ENCODE results near the gene VPS26C.
"Not testable (repeated sequence)": the region's sequence is repeated elsewhere in the genome, so short reads cannot be mapped to it uniquely, and the experiment has no call there.

VPS26C gene

GRCh38 chr21:37228003-37228400 is 39.1 kb downstream of the VPS26C start:
- DNase-seq (ENCODE audit: low read depth): no peak

- DNase-seq (ENCODE audit: low read depth): no peak
Measured at GRCh38 chr21:37227071-37228002, 39.8 kb downstream of the VPS26C start.

GRCh38 chr21:37226041-37226920 is 40.9 kb downstream of the VPS26C start:
- DNase-seq (ENCODE audit: low read depth): no peak

GRCh38 chr21:37224861-37225839 is 42.0 kb downstream of the VPS26C start:
- DNase-seq (ENCODE audit: low read depth): no peak

- no peak for DNase-seq (ENCODE audit: low read depth)
Measured at GRCh38 chr21:37223804-37224345, 43.3 kb downstream of the VPS26C start.

- not testable (repeated sequence) for DNase-seq (ENCODE audit: low read depth)
Measured at GRCh38 chr21:37222248-37222647, 44.9 kb downstream of the VPS26C start.

- peak; percentile 91 for DNase-seq (ENCODE audit: low read depth)
Measured at GRCh38 chr21:37220981-37221664, 46.0 kb downstream of the VPS26C start.

GRCh38 chr21:37220433-37220980 is 46.6 kb downstream of the VPS26C start:
- peak; percentile 12 for DNase-seq (ENCODE audit: low read depth)

- DNase-seq (ENCODE audit: low read depth): peak; percentile 3
Measured at GRCh38 chr21:37219761-37220432, 47.2 kb downstream of the VPS26C start.

- no peak for DNase-seq (ENCODE audit: low read depth)
Measured at GRCh38 chr21:37214952-37215351, 52.2 kb downstream of the VPS26C start.

- no peak for DNase-seq (ENCODE audit: low read depth)
Measured at GRCh38 chr21:37210799-37211198, 56.3 kb downstream of the VPS26C start.

GRCh38 chr21:37210130-37210529 is 57.0 kb downstream of the VPS26C start:
- no peak for DNase-seq (ENCODE audit: low read depth)

- no peak for DNase-seq (ENCODE audit: low read depth)
Measured at GRCh38 chr21:37208741-37209225, 58.4 kb downstream of the VPS26C start.

GRCh38 chr21:37208056-37208721 is 58.9 kb downstream of the VPS26C start:
- DNase-seq (ENCODE audit: low read depth): no peak

- DNase-seq (ENCODE audit: low read depth): no peak
Measured at GRCh38 chr21:37207441-37208009, 59.6 kb downstream of the VPS26C start.

- DNase-seq (ENCODE audit: low read depth): no peak
Measured at GRCh38 chr21:37206496-37206895, 60.6 kb downstream of the VPS26C start.

GRCh38 chr21:37204580-37204979 is 62.6 kb downstream of the VPS26C start:
- DNase-seq (ENCODE audit: low read depth): no peak

Data from T follicular helper cell (primary cell).